HEK293 (cell line): ENCODE data around the gene TNP2.

Source experiments
- CTCF ChIP-seq: fragments of 450-650 bp; formaldehyde crosslinking; IDR thresholded peaks from 2 replicates; pipeline ENCODE4 v1.5.1; 2016; ENCODE audit warnings: missing biosample characterization, missing genetic modification characterization
- SETDB1 ChIP-seq: IDR thresholded peaks from one replicate; pipeline ENCODE4 v1.6.1; 2017; ENCODE audit warnings: mild to moderate bottlenecking, low read length, moderate library complexity, mixed read lengths; ENCODE audit not compliant: insufficient read length
- TRIM28 ChIP-seq: IDR thresholded peaks from 2 replicates; pipeline ENCODE4 v1.6.1; 2011; ENCODE audit warnings: low read length, control low read depth, borderline replicate concordance
- ZNF112 ChIP-seq: fragments of 450-650 bp; formaldehyde crosslinking; IDR thresholded peaks from 2 replicates; pipeline ENCODE4 v1.5.0; 2017; ENCODE audit warnings: missing biosample characterization, missing genetic modification characterization
- ZNF639 ChIP-seq: fragments of 450-650 bp; formaldehyde crosslinking; IDR thresholded peaks from 2 replicates; pipeline ENCODE4 v1.5.1; 2016; ENCODE audit warnings: missing biosample characterization, missing genetic modification characterization
- ZSCAN18 ChIP-seq: fragments of 450-650 bp; formaldehyde crosslinking; IDR thresholded peaks from 2 replicates; pipeline ENCODE4 v1.5.1; 2016; ENCODE audit warnings: missing biosample characterization, missing genetic modification characterization

DNA sequence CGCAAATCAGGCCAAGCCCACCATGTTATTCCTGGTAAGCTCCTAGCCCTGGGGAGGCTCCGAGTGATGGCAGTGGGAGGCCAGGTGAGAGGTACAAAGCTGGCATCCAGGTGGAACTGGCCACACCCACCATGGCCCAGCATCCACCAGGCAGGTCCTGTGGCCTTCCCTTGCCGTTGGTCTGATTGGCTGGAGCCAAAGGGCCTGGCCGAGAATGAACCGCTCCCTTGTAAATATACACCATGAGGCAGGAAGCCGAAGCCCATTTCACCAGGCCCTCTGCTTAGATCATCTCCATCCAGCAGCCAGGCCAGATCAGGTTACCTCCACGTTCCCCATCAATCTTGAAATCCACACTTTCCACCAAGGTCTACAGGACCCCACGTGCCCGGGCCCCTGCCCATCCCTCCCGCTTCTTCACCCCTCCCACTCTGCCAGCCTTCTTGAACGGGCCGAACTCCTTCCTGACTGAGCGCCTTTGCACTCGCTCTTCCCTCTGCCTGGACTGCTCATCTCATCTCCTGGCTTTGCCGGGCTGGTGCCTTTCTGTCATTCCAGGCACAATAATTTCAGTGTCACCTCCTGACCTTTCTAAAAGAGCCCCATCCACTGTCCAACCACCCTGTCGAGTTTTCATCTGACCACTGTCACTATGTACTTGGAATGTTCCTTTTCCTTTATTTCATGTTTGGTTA is 18.9 kb downstream of the TNP2 start:
- no peak for TF ChIP-seq SETDB1
- TF ChIP-seq TRIM28 = no peak
- no peak for TF ChIP-seq CTCF (tag by site-specific recombination)
- no peak for TF ChIP-seq ZNF112 (tag by site-specific recombination)
- TF ChIP-seq ZNF639 (tag by site-specific recombination) = no peak
- TF ChIP-seq ZSCAN18 (tag by site-specific recombination) = no peak
